Measurements from ENCODE around the gene RPS26.

DNA sequence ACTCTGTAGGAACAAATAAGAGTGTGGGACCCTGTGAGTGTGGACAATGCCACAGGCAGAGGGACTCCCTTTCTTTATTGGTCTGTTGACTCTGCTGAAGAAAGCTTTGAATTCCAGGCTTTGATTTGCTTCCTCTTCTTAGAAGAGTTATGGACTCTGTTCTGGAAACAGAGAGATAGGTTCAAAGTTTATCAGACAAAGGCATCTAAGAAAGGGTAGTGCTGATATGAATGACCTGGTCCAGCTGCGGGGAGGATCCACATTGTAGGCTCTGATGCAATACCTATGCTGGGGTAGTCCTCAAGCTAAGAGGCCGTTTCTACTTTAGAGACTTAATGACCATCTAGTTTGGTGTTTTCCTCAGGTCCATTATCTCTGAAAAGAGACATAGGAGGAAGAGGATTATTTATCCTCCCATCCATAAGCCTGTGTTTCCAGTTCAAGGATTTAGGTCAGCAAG, 31.6 kb upstream of the RPS26 start:
- TF ChIP-seq FOXM1 (IDR thresholded peaks at IDR 0.05; ENCODE audit: borderline replicate concordance) (no peak), SP1 (IDR thresholded peaks at IDR 0.05) (no peak), ELF4 (IDR thresholded peaks at IDR 0.05) (no peak), HDGF (IDR thresholded peaks at IDR 0.05; ENCODE audit: borderline replicate concordance) (no peak), FOXK2 (IDR thresholded peaks at IDR 0.05) (no peak), TARDBP (IDR thresholded peaks at IDR 0.05) (no peak), BHLHE40 (IDR thresholded peaks at IDR 0.05; ENCODE audit: borderline replicate concordance) (no peak), NFRKB (IDR thresholded peaks at IDR 0.05) (no peak), ARNT (IDR thresholded peaks at IDR 0.05) (no peak), SUZ12 (IDR thresholded peaks at IDR 0.05) (no peak)

Measured in HEK293T (cell line).